ENCODE measurements around the gene NUCKS1.

NUCKS1 gene

DNA sequence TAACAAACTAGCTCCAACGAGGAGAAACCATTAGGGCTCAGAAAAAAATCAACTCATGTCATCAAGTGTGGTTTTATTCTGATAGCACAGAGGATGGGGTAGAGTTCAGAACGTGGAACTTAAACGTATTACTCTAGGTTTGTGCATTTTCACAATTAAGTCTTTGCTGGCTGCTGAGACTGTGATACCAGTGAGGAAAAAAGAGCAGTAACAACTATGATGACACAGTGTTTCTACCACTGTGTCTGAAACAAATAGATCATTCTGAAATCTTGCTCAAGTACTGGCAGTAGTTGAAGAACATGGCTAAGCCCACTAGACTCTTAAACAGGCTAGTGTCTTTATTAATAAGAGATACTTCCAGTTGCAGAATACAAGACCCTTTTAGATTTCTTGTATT lies 31.0 kb downstream of the NUCKS1 start:
- Histone ChIP-seq H3K27me3 (ENCODE audit: insufficient read depth, low read length) (no peaks in the 10 kb centered on the region), H3K36me3 (ENCODE audit: insufficient read depth, low read depth, low read length) (peaks cover 98% of the 10 kb centered on the region), H3K9ac (ENCODE audit: low read depth, low read length) (no peak overlapping the region), H3K4me3 (ENCODE audit: low read length) (no peak overlapping the region), H3K9me3 (ENCODE audit: insufficient read depth, low read depth, low read length) (no peaks in the 10 kb centered on the region), H3K4me1 (ENCODE audit: insufficient read depth, low read length) (peaks cover 8% of the 10 kb centered on the region; the same call in 1 of the 2 replicates), H3K27ac (ENCODE audit: low read length) (no peak overlapping the region)

DNA sequence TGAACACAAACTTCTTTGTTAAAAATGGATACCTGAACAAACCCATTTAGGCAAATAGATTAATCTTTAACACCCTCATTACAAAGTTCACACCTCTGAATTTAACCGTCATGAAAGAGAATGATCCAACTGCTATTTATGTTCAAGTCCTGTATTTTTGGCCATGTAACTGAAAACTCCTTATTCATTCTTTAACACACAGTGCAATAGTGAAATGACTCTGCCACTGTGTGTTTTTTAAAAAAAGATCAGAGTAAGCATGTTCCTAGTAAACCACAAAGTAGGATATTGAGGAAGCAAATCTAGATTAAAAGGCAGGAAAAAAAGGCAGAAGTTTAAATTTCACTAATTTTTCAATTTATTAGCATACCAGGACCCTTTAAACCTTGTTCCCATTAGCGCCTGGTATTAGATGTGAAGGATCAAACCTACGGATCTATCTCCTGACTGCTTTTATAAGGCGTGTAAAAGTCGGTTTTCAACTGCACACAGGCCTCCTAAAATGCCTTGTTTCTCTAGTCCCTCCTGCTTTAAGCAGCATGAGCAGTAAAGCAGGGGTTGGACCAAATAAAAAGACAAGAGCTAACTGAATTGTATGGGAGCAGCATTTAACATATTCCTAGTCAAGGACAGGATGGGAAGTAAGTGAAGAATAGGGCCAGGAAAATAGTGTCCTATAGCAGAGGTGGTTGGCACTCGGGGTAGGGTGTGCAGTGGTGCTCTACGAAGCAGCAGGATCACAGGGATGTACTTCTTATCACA lies 33.4 kb downstream of the NUCKS1 start:
- H3K4me3 ChIP-seq (ENCODE audit: low read length) = no peak overlapping the region
- H3K4me1 ChIP-seq (ENCODE audit: insufficient read depth, low read length) = peaks cover 18% of the 10 kb centered on the region
- H3K9ac ChIP-seq (ENCODE audit: low read depth, low read length) = no peak overlapping the region
- no peaks in the 10 kb centered on the region for H3K9me3 ChIP-seq (ENCODE audit: insufficient read depth, low read depth, low read length)
- peaks cover 79% of the 10 kb centered on the region for H3K36me3 ChIP-seq (ENCODE audit: insufficient read depth, low read depth, low read length)
- H3K27ac ChIP-seq (ENCODE audit: low read length) = no peak overlapping the region
- no peaks in the 10 kb centered on the region for H3K27me3 ChIP-seq (ENCODE audit: insufficient read depth, low read length)

DNA sequence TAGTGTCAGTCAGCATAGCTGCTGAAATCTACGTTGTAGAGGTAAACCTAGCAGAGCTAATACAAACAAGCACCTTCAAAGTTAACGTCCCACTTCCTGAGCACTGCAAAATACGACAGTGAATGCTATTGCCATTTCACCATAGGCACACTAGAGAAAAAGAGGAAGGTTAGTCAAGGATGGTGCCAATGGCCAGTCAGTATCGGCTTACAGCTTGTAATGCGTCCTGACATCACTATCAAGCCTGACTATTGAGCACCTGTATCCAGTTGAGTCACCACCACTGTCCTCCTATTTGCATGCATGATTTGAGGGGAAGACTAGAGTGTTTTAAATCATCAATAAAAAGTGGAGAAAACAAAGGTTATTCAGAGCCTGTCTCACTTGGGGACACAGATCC lies 34.4 kb downstream of the NUCKS1 start:
- Histone ChIP-seq H3K36me3 (ENCODE audit: insufficient read depth, low read depth, low read length) (peaks cover 73% of the 10 kb centered on the region), H3K27me3 (ENCODE audit: insufficient read depth, low read length) (no peaks in the 10 kb centered on the region), H3K9me3 (ENCODE audit: insufficient read depth, low read depth, low read length) (no peaks in the 10 kb centered on the region), H3K4me1 (ENCODE audit: insufficient read depth, low read length) (peaks cover 18% of the 10 kb centered on the region), H3K9ac (ENCODE audit: low read depth, low read length) (no peak overlapping the region), H3K4me3 (ENCODE audit: low read length) (no peak overlapping the region), H3K27ac (ENCODE audit: low read length) (no peak overlapping the region)

DNA sequence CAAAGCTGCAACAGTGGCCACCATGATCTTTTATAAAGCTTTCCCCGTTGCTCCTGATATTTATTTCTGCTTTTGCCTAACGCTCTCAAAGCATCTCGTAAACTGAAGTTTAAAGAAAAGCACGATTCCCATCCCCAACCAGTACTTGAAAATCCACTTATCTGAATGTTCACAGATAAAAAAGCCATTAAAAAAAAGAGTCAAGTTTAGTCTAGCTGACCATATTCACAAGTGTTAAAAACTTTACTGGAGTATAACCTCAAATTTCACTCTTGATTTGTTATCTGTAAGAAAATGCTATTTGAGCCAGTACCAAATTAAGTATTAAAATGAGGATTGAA lies 35.1 kb downstream of the NUCKS1 start:
- H3K27ac ChIP-seq (ENCODE audit: low read length) = no peak overlapping the region
- no peak overlapping the region for H3K9ac ChIP-seq (ENCODE audit: low read depth, low read length)
- peaks cover 18% of the 10 kb centered on the region for H3K4me1 ChIP-seq (ENCODE audit: insufficient read depth, low read length)
- H3K36me3 ChIP-seq (ENCODE audit: insufficient read depth, low read depth, low read length) = peaks cover 73% of the 10 kb centered on the region
- H3K4me3 ChIP-seq (ENCODE audit: low read length) = no peak overlapping the region
- H3K9me3 ChIP-seq (ENCODE audit: insufficient read depth, low read depth, low read length) = no peaks in the 10 kb centered on the region
- no peaks in the 10 kb centered on the region for H3K27me3 ChIP-seq (ENCODE audit: insufficient read depth, low read length)

DNA sequence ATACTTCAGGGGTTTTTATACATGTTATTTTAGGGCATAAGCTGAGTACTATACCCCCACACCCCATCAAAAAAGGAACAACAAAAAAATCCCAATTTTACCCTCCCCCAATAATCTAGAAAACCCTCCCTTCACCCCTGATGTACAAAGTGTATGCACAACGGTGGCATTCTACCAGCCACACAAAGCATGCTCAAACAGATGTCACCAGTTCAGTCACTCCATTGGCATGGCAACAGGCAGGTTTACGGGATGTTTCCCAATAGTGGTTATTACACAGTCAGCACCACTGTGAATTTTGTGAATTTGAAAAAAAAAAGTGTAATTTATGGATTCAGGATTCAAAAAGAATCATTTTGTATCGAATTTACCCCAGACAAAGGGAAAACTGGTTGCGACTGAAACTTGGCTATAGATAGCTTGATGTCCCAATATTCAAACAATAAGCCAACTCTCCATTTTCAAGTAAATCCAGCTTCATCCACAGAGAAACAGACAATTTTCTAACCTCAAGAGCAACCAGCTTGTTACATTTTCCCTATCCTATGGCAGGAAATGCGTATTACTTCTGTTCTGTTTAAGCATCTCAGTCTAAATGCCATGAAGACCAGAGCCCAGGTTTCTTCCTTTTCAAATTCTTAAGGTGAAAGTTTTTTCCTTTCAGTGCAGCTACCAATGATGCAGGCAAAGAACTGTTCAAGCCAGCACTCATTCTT lies 35.6 kb downstream of the NUCKS1 start:
- Histone ChIP-seq H3K27ac (ENCODE audit: low read length) (no peak overlapping the region), H3K27me3 (ENCODE audit: insufficient read depth, low read length) (no peaks in the 10 kb centered on the region), H3K36me3 (ENCODE audit: insufficient read depth, low read depth, low read length) (peaks cover 73% of the 10 kb centered on the region), H3K4me1 (ENCODE audit: insufficient read depth, low read length) (peaks cover 18% of the 10 kb centered on the region), H3K4me3 (ENCODE audit: low read length) (no peak overlapping the region), H3K9me3 (ENCODE audit: insufficient read depth, low read depth, low read length) (no peaks in the 10 kb centered on the region), H3K9ac (ENCODE audit: low read depth, low read length) (no peak overlapping the region)

DNA sequence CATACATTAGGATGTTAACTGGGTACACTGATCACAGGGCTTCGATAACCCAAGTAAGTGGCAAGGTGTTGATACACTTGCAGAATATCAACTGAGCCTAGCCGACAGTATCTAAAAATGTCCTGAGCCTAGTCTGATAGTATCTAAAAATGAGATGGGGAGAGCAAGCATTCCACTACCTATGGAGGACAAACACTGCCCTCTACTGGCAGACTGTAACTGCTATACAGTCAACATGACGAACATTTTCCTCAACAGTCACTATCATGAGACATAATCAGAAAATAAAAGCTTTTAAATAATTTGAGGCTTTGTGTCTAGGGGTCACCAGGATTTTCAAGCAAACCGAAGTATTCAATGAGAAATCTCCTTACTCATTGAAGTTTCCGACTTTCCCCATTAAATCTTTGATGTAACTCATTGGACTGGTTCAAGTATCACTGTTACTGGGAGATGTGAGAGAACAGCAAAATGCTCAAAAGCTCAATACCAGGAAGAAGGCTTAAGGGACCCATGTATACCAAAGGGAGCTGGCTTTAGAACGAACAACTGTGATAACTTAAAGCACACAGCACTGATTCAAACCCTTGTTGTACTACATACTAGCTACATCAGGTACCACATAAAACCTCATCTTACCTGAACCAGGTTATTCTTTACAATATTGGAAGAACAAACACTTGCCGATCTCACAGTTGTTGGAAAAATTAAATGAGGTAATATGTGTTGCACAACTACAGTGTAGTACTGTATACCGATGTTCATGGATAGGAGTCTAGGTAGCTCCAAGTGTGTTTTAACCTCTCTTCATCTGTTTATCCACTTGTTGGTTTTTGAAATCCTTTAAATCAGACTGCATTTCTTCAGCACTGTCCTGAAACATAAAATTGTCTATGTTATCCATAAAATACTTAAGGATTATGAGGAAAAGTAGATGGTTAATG lies 38.6 kb downstream of the NUCKS1 start:
- H3K27ac ChIP-seq (ENCODE audit: low read length) = no peak overlapping the region
- no peaks in the 10 kb centered on the region for H3K27me3 ChIP-seq (ENCODE audit: insufficient read depth, low read length)
- H3K4me3 ChIP-seq (ENCODE audit: low read length) = no peak overlapping the region
- H3K9ac ChIP-seq (ENCODE audit: low read depth, low read length) = no peak overlapping the region
- H3K9me3 ChIP-seq (ENCODE audit: insufficient read depth, low read depth, low read length) = no peaks in the 10 kb centered on the region
- peaks cover 18% of the 10 kb centered on the region for H3K4me1 ChIP-seq (ENCODE audit: insufficient read depth, low read length)
- peaks cover 54% of the 10 kb centered on the region for H3K36me3 ChIP-seq (ENCODE audit: insufficient read depth, low read depth, low read length)

DNA sequence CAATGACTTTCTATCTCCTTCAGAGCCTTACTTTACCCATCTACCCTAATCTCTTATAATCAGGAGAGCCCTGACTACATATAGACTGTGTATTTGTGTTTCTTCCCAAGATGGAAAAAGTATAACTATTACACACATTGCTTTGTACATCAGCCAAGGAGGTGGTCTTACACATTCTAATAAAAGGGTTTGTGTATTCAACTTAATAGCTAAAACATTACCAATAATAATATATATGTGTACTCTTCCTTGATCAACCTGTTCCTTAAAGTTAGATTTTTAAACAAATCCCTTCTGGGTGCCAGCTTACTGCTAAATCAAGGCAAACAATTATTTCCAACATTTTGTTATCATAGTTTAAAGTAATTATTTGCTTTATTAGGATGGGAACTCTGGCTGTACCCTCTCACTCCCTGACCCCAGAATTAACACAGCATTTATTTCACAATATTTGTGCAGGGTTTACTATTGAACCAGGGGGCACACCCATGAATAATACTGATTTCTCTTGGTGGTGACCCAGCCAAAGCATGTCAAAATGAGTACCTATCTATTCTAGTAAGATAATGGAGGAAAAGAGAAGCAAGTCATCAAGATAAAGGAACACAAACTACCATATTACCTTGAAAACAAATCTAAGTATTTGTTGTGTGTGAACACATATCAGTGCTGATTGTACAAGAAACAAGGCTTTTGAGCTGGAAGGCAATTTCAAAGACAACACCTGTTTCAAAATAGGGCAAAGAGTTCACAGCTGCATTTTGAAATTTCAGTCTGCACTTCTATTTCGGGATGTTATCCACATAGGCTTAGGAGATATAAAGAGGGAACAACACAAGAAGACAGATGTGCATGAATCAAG lies 39.5 kb downstream of the NUCKS1 start:
- Histone ChIP-seq H3K4me3 (ENCODE audit: low read length) (no peak overlapping the region), H3K27ac (ENCODE audit: low read length) (no peak overlapping the region), H3K27me3 (ENCODE audit: insufficient read depth, low read length) (no peaks in the 10 kb centered on the region), H3K9me3 (ENCODE audit: insufficient read depth, low read depth, low read length) (no peaks in the 10 kb centered on the region), H3K36me3 (ENCODE audit: insufficient read depth, low read depth, low read length) (peaks cover 44% of the 10 kb centered on the region; the same call in 1 of the 2 replicates), H3K4me1 (ENCODE audit: insufficient read depth, low read length) (peaks cover 15% of the 10 kb centered on the region), H3K9ac (ENCODE audit: low read depth, low read length) (no peak overlapping the region)

DNA sequence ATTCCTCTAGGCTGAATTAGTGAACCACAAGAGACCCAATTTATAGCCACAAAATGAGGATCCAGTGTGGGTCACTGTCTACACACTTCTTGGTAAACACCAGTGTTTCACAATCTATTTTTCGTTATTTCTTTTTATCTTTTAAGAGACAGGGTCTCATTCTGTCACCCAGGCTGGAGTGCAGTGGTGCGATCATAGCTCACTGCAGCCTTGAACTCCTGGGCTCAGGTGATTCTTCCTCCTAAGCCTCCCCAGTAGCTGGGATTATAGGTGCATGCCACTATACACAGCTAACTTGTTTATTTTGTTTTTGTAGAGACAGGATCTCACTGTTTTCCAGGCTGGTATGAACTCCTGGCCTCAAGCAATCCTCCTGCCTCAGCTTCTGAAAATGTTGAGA lies 40.3 kb downstream of the NUCKS1 start:
- Histone ChIP-seq H3K9me3 (ENCODE audit: insufficient read depth, low read depth, low read length) (no peaks in the 10 kb centered on the region), H3K9ac (ENCODE audit: low read depth, low read length) (no peak overlapping the region), H3K27ac (ENCODE audit: low read length) (no peak overlapping the region), H3K4me3 (ENCODE audit: low read length) (no peak overlapping the region), H3K36me3 (ENCODE audit: insufficient read depth, low read depth, low read length) (peaks cover 43% of the 10 kb centered on the region; the same call in 1 of the 2 replicates), H3K27me3 (ENCODE audit: insufficient read depth, low read length) (no peaks in the 10 kb centered on the region), H3K4me1 (ENCODE audit: insufficient read depth, low read length) (peaks cover 14% of the 10 kb centered on the region)

DNA sequence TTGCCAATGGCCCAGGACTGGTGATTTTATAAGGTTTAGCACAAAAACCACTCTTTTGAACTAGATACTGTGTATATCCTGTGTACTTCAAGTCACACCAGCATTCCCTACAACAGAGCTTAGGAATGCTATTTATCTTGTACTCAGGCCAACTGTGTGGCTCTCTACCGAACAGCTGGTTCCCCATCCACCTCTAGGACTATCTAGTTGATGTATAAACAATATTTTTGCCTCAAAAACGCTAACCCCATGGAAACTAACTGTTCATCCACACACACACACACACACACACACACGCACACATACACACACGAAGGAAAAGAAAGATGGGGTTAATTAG lies 41.0 kb downstream of the NUCKS1 start:
- Histone ChIP-seq H3K27ac (ENCODE audit: low read length) (no peak overlapping the region), H3K9me3 (ENCODE audit: insufficient read depth, low read depth, low read length) (no peaks in the 10 kb centered on the region), H3K36me3 (ENCODE audit: insufficient read depth, low read depth, low read length) (peaks cover 40% of the 10 kb centered on the region; the same call in 1 of the 2 replicates), H3K4me3 (ENCODE audit: low read length) (no peak overlapping the region), H3K9ac (ENCODE audit: low read depth, low read length) (no peak overlapping the region), H3K4me1 (ENCODE audit: insufficient read depth, low read length) (peaks cover 10% of the 10 kb centered on the region), H3K27me3 (ENCODE audit: insufficient read depth, low read length) (no peaks in the 10 kb centered on the region)

DNA sequence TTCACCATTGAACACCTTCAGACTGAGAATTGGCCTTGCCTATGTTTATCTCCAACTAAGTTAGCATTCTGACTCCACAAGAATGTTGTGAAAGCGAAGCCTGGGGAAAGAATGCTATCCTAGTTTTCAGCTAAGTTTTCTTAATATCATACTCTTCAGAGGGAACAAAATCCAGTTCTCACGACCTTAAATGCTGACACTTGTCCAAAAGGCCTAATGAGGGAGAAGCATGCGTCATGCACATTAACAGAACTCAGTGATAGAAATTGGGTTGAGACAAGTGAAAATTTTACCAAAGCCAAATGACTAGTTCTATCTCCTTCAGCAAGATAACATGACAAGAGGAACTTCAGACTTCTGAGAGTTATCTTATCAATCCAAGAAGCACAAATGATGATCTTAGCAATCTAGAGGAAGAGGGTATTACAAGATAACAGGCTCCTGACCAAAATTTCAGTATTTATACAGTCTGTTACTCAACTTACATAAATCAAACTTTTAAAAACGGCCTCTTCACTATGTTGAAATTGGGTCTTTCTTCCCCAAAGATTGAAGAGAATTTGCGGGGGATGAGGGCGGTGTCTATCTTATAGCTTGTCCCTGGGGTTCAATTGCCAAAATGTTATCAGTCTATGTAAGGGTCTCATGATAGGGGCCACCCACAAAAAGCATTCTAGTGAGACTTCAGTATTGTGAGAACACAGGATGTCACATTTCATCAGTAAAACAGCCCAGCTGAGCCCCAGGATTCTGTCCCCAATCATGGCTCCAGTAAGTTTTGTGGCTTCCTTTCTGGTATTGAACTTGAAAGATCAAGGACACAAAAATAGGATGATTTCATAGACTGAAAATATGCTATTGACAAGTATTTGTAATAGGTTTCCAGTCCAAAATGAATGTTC lies 43.1 kb downstream of the NUCKS1 start:
- Histone ChIP-seq H3K27ac (ENCODE audit: low read length) (no peak overlapping the region), H3K9ac (ENCODE audit: low read depth, low read length) (no peak overlapping the region), H3K4me3 (ENCODE audit: low read length) (no peak overlapping the region), H3K36me3 (ENCODE audit: insufficient read depth, low read depth, low read length) (peaks cover 40% of the 10 kb centered on the region; the same call in 1 of the 2 replicates), H3K9me3 (ENCODE audit: insufficient read depth, low read depth, low read length) (no peaks in the 10 kb centered on the region), H3K4me1 (ENCODE audit: insufficient read depth, low read length) (no peaks in the 10 kb centered on the region; the same call in 1 of the 2 replicates), H3K27me3 (ENCODE audit: insufficient read depth, low read length) (no peaks in the 10 kb centered on the region)

Measured in iPS-20b (cell line).